ENCODE measurements around the gene NT5E.
A peak's percentile ranks its signal among the peaks of the same experiment; 100 is the strongest.

The NT5E gene

DNA sequence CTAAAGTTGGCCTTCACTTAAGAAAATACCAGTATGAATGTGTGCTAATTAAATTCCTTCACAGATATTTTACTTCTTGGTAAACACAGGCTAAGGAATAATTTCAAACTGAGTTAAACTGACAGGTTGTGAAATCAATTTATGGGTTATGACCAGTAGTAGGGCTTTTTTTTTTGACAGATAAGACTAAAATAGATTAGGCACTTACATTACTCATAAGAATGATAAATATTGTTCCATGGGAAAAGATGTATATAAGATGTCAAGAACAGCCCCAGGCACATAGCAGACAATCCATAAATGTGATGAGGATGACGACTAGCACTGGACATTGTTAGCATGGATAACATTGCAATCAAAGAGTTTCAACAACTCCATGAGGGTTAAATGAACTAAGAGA is 22.9 kb downstream of the NT5E start:
- no peak for DNase-seq (ENCODE audit: extremely low spot score)
- TF ChIP-seq, protein P1, sequence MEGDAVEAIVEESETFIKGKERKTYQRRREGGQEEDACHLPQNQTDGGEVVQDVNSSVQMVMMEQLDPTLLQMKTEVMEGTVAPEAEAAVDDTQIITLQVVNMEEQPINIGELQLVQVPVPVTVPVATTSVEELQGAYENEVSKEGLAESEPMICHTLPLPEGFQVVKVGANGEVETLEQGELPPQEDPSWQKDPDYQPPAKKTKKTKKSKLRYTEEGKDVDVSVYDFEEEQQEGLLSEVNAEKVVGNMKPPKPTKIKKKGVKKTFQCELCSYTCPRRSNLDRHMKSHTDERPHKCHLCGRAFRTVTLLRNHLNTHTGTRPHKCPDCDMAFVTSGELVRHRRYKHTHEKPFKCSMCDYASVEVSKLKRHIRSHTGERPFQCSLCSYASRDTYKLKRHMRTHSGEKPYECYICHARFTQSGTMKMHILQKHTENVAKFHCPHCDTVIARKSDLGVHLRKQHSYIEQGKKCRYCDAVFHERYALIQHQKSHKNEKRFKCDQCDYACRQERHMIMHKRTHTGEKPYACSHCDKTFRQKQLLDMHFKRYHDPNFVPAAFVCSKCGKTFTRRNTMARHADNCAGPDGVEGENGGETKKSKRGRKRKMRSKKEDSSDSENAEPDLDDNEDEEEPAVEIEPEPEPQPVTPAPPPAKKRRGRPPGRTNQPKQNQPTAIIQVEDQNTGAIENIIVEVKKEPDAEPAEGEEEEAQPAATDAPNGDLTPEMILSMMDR (IDR thresholded peaks at IDR 0.05; ENCODE audit: control extremely low read depth, extremely low read depth, low read depth, missing control alignments), result no peak
- ChIA-PET CTCF (interaction anchor here (1.0 to 4.1 kb wide), 3 partner anchors 9 to 22 kb away, joined by 3 to 58 read pairs (median 4); no protein-coding TSS in a partner anchor), POLR2A (no interaction called here)

DNA sequence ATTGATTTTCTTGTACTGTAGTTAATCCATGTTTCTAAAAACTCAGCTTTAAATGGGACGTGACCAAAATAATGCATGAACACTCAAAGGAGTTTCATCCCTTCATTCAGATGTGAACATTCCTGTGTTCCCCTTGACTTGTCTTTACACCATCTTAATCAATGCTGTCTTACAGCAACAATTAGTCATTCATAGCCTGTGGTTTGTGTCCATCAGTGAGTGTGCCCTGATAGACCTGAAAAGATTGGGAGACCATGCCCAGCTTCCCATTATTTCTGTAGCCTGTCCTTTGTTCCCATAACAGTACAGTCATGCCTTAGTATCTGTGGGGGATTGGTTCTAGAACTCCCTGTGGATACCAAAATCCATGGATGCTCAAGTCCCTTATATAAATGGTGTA is 23.9 kb downstream of the NT5E start:
- CTCF ChIA-PET, result interaction anchor here (0.7 to 4.1 kb wide), 4 partner anchors 10 to 86 kb away, joined by 3 to 58 read pairs (median 4); no protein-coding TSS in a partner anchor
- TF ChIP-seq, protein P1 (IDR thresholded peaks at IDR 0.05; ENCODE audit: control extremely low read depth, extremely low read depth, low read depth, missing control alignments), result no peak

DNA sequence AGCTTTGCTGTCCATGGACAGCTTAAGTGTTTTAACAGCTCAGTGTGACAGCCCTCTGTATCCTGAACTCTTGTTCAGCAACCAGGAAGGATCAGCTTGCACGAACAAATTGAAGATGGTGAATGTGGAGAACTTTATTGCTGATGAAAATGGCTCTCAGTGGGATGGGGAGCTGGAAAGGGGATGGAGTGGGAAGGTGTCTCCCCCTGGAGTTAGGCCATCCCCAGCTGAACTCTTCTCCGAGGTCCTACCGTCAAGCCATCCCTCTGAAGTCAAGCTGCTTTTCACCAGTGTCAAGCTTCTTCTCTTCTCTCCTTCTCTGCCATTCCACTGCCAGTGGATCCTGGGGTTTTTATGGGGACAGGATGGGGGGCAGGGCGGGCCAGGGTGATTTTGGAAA is 26.6 kb downstream of the NT5E start:
- CTCF ChIA-PET, result interaction anchor here (0.8 to 11.1 kb wide), 5 partner anchors 10 to 123 kb away, joined by 3 to 186 read pairs (median 5); no protein-coding TSS in a partner anchor
- no peak for DNase-seq (ENCODE audit: extremely low spot score)
- POLR2A ChIA-PET, result no interaction called here
- TF ChIP-seq, protein P1 (IDR thresholded peaks at IDR 0.05; ENCODE audit: control extremely low read depth, extremely low read depth, low read depth, missing control alignments), result no peak

More for the DNA sequence above, 23.9 kb downstream of the NT5E start:
- no peak for DNase-seq (ENCODE audit: extremely low spot score)
- POLR2A ChIA-PET, result interaction anchor here (0.6 kb wide), 1 partner anchor 26 kb away, joined by 4 read pairs; no protein-coding TSS in a partner anchor

DNA sequence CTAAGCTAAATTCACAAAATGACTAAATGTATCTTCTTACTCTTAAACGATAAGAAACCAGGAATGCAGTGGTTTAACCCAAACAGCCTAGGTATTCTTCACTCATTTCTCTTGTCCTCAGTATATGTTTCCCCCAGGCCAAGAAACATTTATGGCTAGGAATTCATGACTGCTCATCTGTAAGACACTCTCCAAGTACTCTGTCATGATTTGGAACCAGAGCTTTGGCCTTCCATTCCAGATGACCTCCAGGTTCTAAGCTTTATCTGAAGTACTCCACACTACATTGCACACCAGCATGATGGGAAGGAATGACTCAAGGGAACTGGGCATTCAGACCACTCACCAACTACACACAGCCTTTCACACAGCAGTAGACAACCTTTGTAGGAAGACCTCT is 29.3 kb downstream of the NT5E start:
- POLR2A ChIA-PET, result no interaction called here
- CTCF ChIA-PET, result interaction anchor here (0.8 to 11.1 kb wide), 10 partner anchors 14 to 126 kb away, joined by 3 to 186 read pairs (median 4); partner anchors contain the start of gene NT5E
- no peak for DNase-seq (ENCODE audit: extremely low spot score)
- TF ChIP-seq, protein P1 (IDR thresholded peaks at IDR 0.05; ENCODE audit: control extremely low read depth, extremely low read depth, low read depth, missing control alignments), result no peak

DNA sequence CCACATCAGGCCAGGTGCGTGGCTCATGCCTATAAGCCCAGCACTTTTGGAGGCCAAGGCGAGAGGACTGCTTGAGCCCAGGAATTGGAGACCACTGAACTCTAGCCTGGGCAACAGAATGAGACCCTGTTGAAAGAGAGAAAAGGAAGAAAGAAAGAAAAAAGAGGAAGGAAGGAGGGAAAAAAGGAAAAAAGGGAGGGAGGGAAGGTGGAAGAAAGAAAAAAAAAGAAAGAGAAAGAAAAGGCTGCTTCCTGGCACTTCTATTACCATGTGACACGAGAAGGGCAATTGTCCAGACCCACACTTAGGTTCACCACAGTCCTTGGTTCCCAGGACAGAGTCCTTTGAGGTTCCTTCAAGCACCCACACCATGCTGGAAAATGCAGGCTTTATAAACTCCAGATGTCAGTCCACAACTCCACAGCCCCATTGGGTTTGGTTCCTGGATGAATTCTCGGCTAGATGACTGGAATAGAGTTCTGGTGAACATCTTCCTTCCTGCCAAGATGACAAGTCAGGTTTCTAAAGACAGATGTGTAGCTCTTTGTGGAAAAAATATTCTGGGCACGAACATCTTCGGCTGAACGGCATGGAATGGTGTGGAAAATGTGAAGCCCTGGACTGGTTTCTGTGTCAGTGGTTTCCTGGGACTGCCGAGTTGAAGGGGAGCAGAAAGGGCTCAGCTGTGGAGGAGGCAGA is 32.5 kb downstream of the NT5E start:
- CTCF ChIA-PET, result interaction anchor here (0.7 to 11.1 kb wide), 53 partner anchors 8 to 173 kb away, joined by 3 to 186 read pairs (median 6); partner anchors contain the start of gene NT5E
- DNase-seq (ENCODE audit: extremely low spot score), result no peak
- POLR2A ChIA-PET, result no interaction called here
- TF ChIP-seq, protein P1 (IDR thresholded peaks at IDR 0.05; ENCODE audit: control extremely low read depth, extremely low read depth, low read depth, missing control alignments), result no peak

DNA sequence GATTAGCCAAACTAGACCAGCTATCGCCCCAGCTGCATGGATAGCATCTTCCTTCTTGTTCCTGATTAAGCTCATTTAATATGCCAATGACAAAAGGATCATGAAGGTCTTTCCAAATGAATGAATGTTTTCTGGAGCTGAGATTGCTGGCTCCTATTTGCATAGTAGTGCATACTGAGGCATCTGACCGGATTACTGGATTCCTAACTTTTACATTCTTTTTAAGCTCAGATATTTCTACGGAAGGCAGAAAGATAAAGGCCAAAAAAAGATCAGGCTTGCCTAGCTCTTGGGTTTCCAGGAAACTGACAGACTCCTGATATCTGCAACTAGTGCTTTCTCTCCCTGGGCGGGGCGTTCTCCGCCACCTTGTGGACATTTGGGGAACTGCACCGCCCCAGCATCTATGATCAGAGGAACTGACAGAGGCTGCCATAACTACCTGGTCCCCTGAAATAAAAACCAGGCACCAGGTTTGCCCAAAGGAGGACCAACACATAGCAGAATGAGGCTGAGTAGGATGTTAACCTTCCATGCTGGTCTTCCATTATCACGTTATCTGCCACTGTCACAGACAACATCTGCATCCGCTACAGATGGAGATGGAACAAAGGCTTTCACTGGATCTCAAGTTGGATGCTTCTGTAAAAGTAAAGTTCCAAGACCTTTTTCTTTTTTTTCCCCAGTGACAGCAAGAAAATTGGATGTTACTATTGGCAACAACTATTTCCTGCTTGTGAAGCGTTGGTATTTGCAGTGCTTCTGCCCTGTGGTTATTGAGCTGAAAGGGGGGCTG is 33.2 kb downstream of the NT5E start:
- TF ChIP-seq, protein P1 (IDR thresholded peaks at IDR 0.05; ENCODE audit: control extremely low read depth, extremely low read depth, low read depth, missing control alignments), result peak; percentile 99
- POLR2A ChIA-PET, result no interaction called here
- CTCF ChIA-PET, result interaction anchor here (0.7 to 11.1 kb wide), 55 partner anchors 9 to 183 kb away, joined by 3 to 186 read pairs (median 5); partner anchors contain the start of gene NT5E
- DNase-seq (ENCODE audit: extremely low spot score), result peak; percentile 70

All from GM10248 (cell line).